ENCODE data around the gene OSBPL1A.

The OSBPL1A gene

GRCh38 chr18:24322584-24323136 lies 75.0 kb downstream of the OSBPL1A start:
- TF ChIP-seq POLR2AphosphoS5 (IDR thresholded peaks at IDR 0.05; ENCODE audit: low read depth, low read length) (no peak), SIN3A (IDR thresholded peaks at IDR 0.05; ENCODE audit: borderline replicate concordance, insufficient read depth, low read length) (no peak), TAF1 (IDR thresholded peaks at IDR 0.05; ENCODE audit: borderline replicate concordance, insufficient read depth, low read length) (no peak), REST (IDR thresholded peaks at IDR 0.05; ENCODE audit: insufficient read depth in 1 of 2, low read depth in 2 of 2, low read length in 2 of 2) (no peak), FOXP2 (optimal IDR thresholded peaks at IDR 0.05; ENCODE audit: borderline replicate concordance, extremely low read depth, extremely low read length, insufficient read depth) (no peak)

GRCh38 chr18:24321071-24321470 lies 76.6 kb downstream of the OSBPL1A start:
- TF ChIP-seq TAF1 (IDR thresholded peaks at IDR 0.05; ENCODE audit: borderline replicate concordance, insufficient read depth, low read length) = no peak
- no peak for TF ChIP-seq POLR2AphosphoS5 (IDR thresholded peaks at IDR 0.05; ENCODE audit: low read depth, low read length)
- TF ChIP-seq SIN3A (IDR thresholded peaks at IDR 0.05; ENCODE audit: borderline replicate concordance, insufficient read depth, low read length) = no peak
- TF ChIP-seq FOXP2 (optimal IDR thresholded peaks at IDR 0.05; ENCODE audit: borderline replicate concordance, extremely low read depth, extremely low read length, insufficient read depth) = no peak
- TF ChIP-seq REST (IDR thresholded peaks at IDR 0.05; ENCODE audit: insufficient read depth in 1 of 2, low read depth in 2 of 2, low read length in 2 of 2) = no peak

- TF ChIP-seq TAF1 (IDR thresholded peaks at IDR 0.05; ENCODE audit: borderline replicate concordance, insufficient read depth, low read length) (no peak), POLR2AphosphoS5 (IDR thresholded peaks at IDR 0.05; ENCODE audit: low read depth, low read length) (no peak), REST (IDR thresholded peaks at IDR 0.05; ENCODE audit: insufficient read depth in 1 of 2, low read depth in 2 of 2, low read length in 2 of 2) (no peak), FOXP2 (optimal IDR thresholded peaks at IDR 0.05; ENCODE audit: borderline replicate concordance, extremely low read depth, extremely low read length, insufficient read depth) (no peak), SIN3A (IDR thresholded peaks at IDR 0.05; ENCODE audit: borderline replicate concordance, insufficient read depth, low read length) (no peak)
Observed at GRCh38 chr18:24319757-24320156, 77.9 kb downstream of the OSBPL1A start.

- no peak for TF ChIP-seq POLR2AphosphoS5 (IDR thresholded peaks at IDR 0.05; ENCODE audit: low read depth, low read length)
- no peak for TF ChIP-seq TAF1 (IDR thresholded peaks at IDR 0.05; ENCODE audit: borderline replicate concordance, insufficient read depth, low read length)
- no peak for TF ChIP-seq SIN3A (IDR thresholded peaks at IDR 0.05; ENCODE audit: borderline replicate concordance, insufficient read depth, low read length)
- no peak for TF ChIP-seq REST (IDR thresholded peaks at IDR 0.05; ENCODE audit: insufficient read depth in 1 of 2, low read depth in 2 of 2, low read length in 2 of 2)
- no peak for TF ChIP-seq FOXP2 (optimal IDR thresholded peaks at IDR 0.05; ENCODE audit: borderline replicate concordance, extremely low read depth, extremely low read length, insufficient read depth)
Observed at GRCh38 chr18:24317370-24317769, 80.3 kb downstream of the OSBPL1A start.

All from PFSK-1 (cell line).